Astrocyte (in vitro differentiated cells and primary cell): Measurements from ENCODE around the gene NAIF1.

Experiments
- CTCF ChIP-seq: IDR thresholded peaks from 2 replicates; pipeline ENCODE4 v1.5.1; 2011; ENCODE audit warnings: low read depth, mild to moderate bottlenecking, inconsistent platforms, low read length, moderate library complexity; ENCODE audit not compliant: insufficient read depth
- EZH2 ChIP-seq: IDR thresholded peaks from 2 replicates; pipeline ENCODE4 v1.6.1; 2012; ENCODE audit warnings: mild to moderate bottlenecking, low read length, inconsistent platforms; ENCODE audit not compliant: insufficient read depth

- TF ChIP-seq CTCF (no peak), EZH2 (no peak)
Measured at GRCh38 chr9:128101690-128102089, 34.6 kb upstream of the NAIF1 start.
